Skeletal muscle tissue (tissue), 4 donors: ENCODE measurements around the gene PDSS2. TPM values are rescaled to one million over a fixed set of nuclear protein-coding genes. Genes with fewer than 3 reads are reported as not detected.

Source experiments
- H3K27ac ChIP-seq: one replicate; pipeline ENCODE4 v1.7.0; 2013; ENCODE audit warnings: mild to moderate bottlenecking, low read depth, low read length, inconsistent platforms
- H3K27me3 ChIP-seq, 3 donors: one replicate each; pipeline ENCODE4 v1.7.0; 2013; ENCODE audit warnings: low read length in 3 of 3; ENCODE audit not compliant: control insufficient read depth in 3 of 3, insufficient read depth in 3 of 3
- H3K36me3 ChIP-seq, 3 donors: one replicate each; pipeline ENCODE4 v1.7.0; 2013; ENCODE audit warnings: low read length in 3 of 3; ENCODE audit not compliant: control insufficient read depth in 3 of 3, insufficient read depth in 3 of 3
- H3K4me1 ChIP-seq, 3 donors: one replicate each; pipeline ENCODE4 v1.7.0; 2013; ENCODE audit warnings: low read length in 3 of 3, mild to moderate bottlenecking in 3 of 3; ENCODE audit not compliant: control insufficient read depth in 3 of 3, insufficient read depth in 3 of 3
- H3K4me3 ChIP-seq, 3 donors: one replicate each; pipeline ENCODE4 v1.7.0; 2013; ENCODE audit warnings: low read length in 3 of 3
- H3K9ac ChIP-seq, 3 donors: one replicate each; pipeline ENCODE4 v1.7.0; 2013; ENCODE audit warnings: low read length in 3 of 3, mild to moderate bottlenecking in 3 of 3, moderate library complexity in 2 of 3, low read depth in 1 of 3
- H3K9me3 ChIP-seq, 3 donors: one replicate each; pipeline ENCODE4 v1.7.0; 2013; ENCODE audit warnings: low read length in 3 of 3; ENCODE audit not compliant: control insufficient read depth in 3 of 3
- total RNA-seq: library from RNA; depleted of rRNA; stranded (reverse); fragments of >200 nt; gene quantifications from one replicate; pipeline ENCODE4 v1.2.3, GENCODE V29; 2014
- donor health status: Osteomylitis.

PDSS2 gene
- total RNA-seq, 1 donor from 2014 or later, result 6.8 TPM

GRCh38 chr6:107219851-107220250 is 239.5 kb downstream of the PDSS2 start:
- Histone ChIP-seq H3K9me3 (no peaks in the 10 kb centered on the region), H3K4me1 (no peaks in the 10 kb centered on the region), H3K27me3 (no peaks in the 10 kb centered on the region), H3K9ac (no peak overlapping the region), H3K27ac (no peak overlapping the region), H3K4me3 (no peak overlapping the region), H3K36me3 (no peaks in the 10 kb centered on the region)

GRCh38 chr6:107218142-107218541 is 241.2 kb downstream of the PDSS2 start:
- H3K27ac ChIP-seq, result no peak overlapping the region
- no peaks in the 10 kb centered on the region for H3K36me3 ChIP-seq
- no peaks in the 10 kb centered on the region for H3K4me1 ChIP-seq
- no peak overlapping the region for H3K9ac ChIP-seq
- no peaks in the 10 kb centered on the region for H3K27me3 ChIP-seq
- no peak overlapping the region for H3K4me3 ChIP-seq
- H3K9me3 ChIP-seq, result no peaks in the 10 kb centered on the region

GRCh38 chr6:107217248-107217647 is 242.1 kb downstream of the PDSS2 start:
- H3K36me3 ChIP-seq, result no peaks in the 10 kb centered on the region
- H3K4me1 ChIP-seq, result no peaks in the 10 kb centered on the region
- no peak overlapping the region for H3K4me3 ChIP-seq
- no peaks in the 10 kb centered on the region for H3K27me3 ChIP-seq
- no peak overlapping the region for H3K9ac ChIP-seq
- H3K27ac ChIP-seq, result no peak overlapping the region
- no peaks in the 10 kb centered on the region for H3K9me3 ChIP-seq

GRCh38 chr6:107216197-107216933 is 243.0 kb downstream of the PDSS2 start:
- no peaks in the 10 kb centered on the region for H3K36me3 ChIP-seq
- no peaks in the 10 kb centered on the region for H3K4me1 ChIP-seq
- no peak overlapping the region for H3K27ac ChIP-seq
- H3K27me3 ChIP-seq, result no peaks in the 10 kb centered on the region
- no peak overlapping the region for H3K4me3 ChIP-seq
- no peaks in the 10 kb centered on the region for H3K9me3 ChIP-seq
- H3K9ac ChIP-seq, result no peak overlapping the region

GRCh38 chr6:107215334-107215733 is 244.0 kb downstream of the PDSS2 start:
- Histone ChIP-seq H3K9ac (no peak overlapping the region), H3K27me3 (no peaks in the 10 kb centered on the region), H3K4me1 (no peaks in the 10 kb centered on the region), H3K36me3 (no peaks in the 10 kb centered on the region), H3K4me3 (no peak overlapping the region), H3K27ac (no peak overlapping the region), H3K9me3 (no peaks in the 10 kb centered on the region)

GRCh38 chr6:107214655-107215054 is 244.7 kb downstream of the PDSS2 start:
- H3K36me3 ChIP-seq, result no peaks in the 10 kb centered on the region
- no peak overlapping the region for H3K27ac ChIP-seq
- no peaks in the 10 kb centered on the region for H3K9me3 ChIP-seq
- H3K4me3 ChIP-seq, result no peak overlapping the region
- H3K27me3 ChIP-seq, result no peaks in the 10 kb centered on the region
- no peaks in the 10 kb centered on the region for H3K4me1 ChIP-seq
- H3K9ac ChIP-seq, result no peak overlapping the region

GRCh38 chr6:107209406-107210305 is 249.7 kb downstream of the PDSS2 start:
- no peaks in the 10 kb centered on the region for H3K27me3 ChIP-seq
- H3K36me3 ChIP-seq, result peaks cover 0 to 2% (median 0%) of the 10 kb centered on the region in 3 donors
- no peak overlapping the region for H3K4me3 ChIP-seq
- no peak overlapping the region for H3K27ac ChIP-seq
- no peaks in the 10 kb centered on the region for H3K4me1 ChIP-seq
- H3K9me3 ChIP-seq, result no peaks in the 10 kb centered on the region
- no peak overlapping the region for H3K9ac ChIP-seq

GRCh38 chr6:107207251-107207873 is 252.0 kb downstream of the PDSS2 start:
- Histone ChIP-seq H3K9me3 (no peaks in the 10 kb centered on the region), H3K4me3 (no peak overlapping the region), H3K9ac (no peak overlapping the region), H3K36me3 (peaks cover 0 to 2% (median 0%) of the 10 kb centered on the region in 3 donors), H3K27ac (no peak overlapping the region), H3K4me1 (no peaks in the 10 kb centered on the region), H3K27me3 (no peaks in the 10 kb centered on the region)

- no peak overlapping the region for H3K27ac ChIP-seq
- H3K9ac ChIP-seq, result no peak overlapping the region
- H3K9me3 ChIP-seq, result no peaks in the 10 kb centered on the region
- no peaks in the 10 kb centered on the region for H3K4me1 ChIP-seq
- no peak overlapping the region for H3K4me3 ChIP-seq
- H3K36me3 ChIP-seq, result peaks cover 0 to 2% (median 0%) of the 10 kb centered on the region in 3 donors
- no peaks in the 10 kb centered on the region for H3K27me3 ChIP-seq
Observed at GRCh38 chr6:107205058-107205998, 254.0 kb downstream of the PDSS2 start.
